ENCODE measurements around the gene TIMP1.

DNA sequence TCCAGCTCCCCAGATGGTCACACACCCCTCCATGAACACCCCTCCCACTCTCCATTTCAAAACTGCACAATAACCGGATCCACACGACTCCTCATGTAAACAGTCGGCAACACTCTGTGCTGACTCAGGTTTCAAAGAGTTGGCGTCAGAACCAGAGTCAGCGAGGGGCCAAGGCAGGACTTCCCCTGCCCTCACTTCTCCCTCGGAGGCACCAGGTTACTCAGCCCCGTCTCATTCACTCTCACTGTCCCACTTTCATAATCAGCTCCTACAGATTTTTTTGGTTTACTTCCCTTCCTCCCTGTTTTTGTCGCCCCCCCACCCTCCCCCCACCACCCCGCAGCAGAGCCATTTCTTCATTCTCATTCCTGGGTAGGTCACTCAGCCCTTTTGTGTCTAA lies 2.7 kb upstream of the TIMP1 start:
- TF ChIP-seq TCF12 (IDR thresholded peaks at IDR 0.05) = no peak
- TF ChIP-seq YY1 (IDR thresholded peaks at IDR 0.05; ENCODE audit: low read depth) = no peak
